ENCODE measurements around the gene CASZ1.

Gene CASZ1

GRCh38 chr1:10796029-10796944 is at the start of gene CASZ1:
CASZ1 (minus strand) TSS chr1:10796646; CDS start chr1:10693889, 102,757 bp downstream.
- no peak for FAIRE-seq

GRCh38 chr1:10843697-10844096 is 47.3 kb upstream of the CASZ1 start:
- no peak for FAIRE-seq

GRCh38 chr1:10841118-10841517 is 44.7 kb upstream of the CASZ1 start:
- no peak for FAIRE-seq

- no peak for FAIRE-seq
Measured at GRCh38 chr1:10839188-10839770, 42.8 kb upstream of the CASZ1 start.

GRCh38 chr1:10838541-10838940 is 42.1 kb upstream of the CASZ1 start:
- FAIRE-seq, result no peak

GRCh38 chr1:10836726-10837125 is 40.3 kb upstream of the CASZ1 start:
- FAIRE-seq, result no peak

GRCh38 chr1:10835822-10836421 is 39.5 kb upstream of the CASZ1 start:
- no peak for FAIRE-seq

GRCh38 chr1:10835421-10835820 is 39.0 kb upstream of the CASZ1 start:
- no peak for FAIRE-seq

- no peak for FAIRE-seq
Measured at GRCh38 chr1:10834770-10835412, 38.4 kb upstream of the CASZ1 start.

GRCh38 chr1:10833630-10834557 is 37.4 kb upstream of the CASZ1 start:
- FAIRE-seq, result no peak

GRCh38 chr1:10832703-10833102 is 36.3 kb upstream of the CASZ1 start:
- no peak for FAIRE-seq

- no peak for FAIRE-seq
Measured at GRCh38 chr1:10830961-10831668, 34.7 kb upstream of the CASZ1 start.

GRCh38 chr1:10829965-10830515 is 33.6 kb upstream of the CASZ1 start:
- no peak for FAIRE-seq

GRCh38 chr1:10829067-10829818 is 32.8 kb upstream of the CASZ1 start:
- no peak for FAIRE-seq

- no peak for FAIRE-seq
Measured at GRCh38 chr1:10827377-10828333, 31.2 kb upstream of the CASZ1 start.

GRCh38 chr1:10825592-10825991 is 29.1 kb upstream of the CASZ1 start:
- FAIRE-seq, result no peak

GRCh38 chr1:10824821-10825540 is 28.5 kb upstream of the CASZ1 start:
- no peak for FAIRE-seq

- no peak for FAIRE-seq
Measured at GRCh38 chr1:10823000-10823401, 26.6 kb upstream of the CASZ1 start.

GRCh38 chr1:10821388-10821787 is 24.9 kb upstream of the CASZ1 start:
- no peak for FAIRE-seq
